B cell (primary cell): ENCODE measurements around the gene OBP2B. TPM values are rescaled to one million over a fixed set of nuclear protein-coding genes. Genes with fewer than 3 reads are reported as not detected.

ENCODE experiments used
- ATAC-seq: fragments of 200-7000 bp; cut with Tn5 transposase; one replicate; pipeline ENCODE4 v1.10.0; 2021; ENCODE audit warnings: low read depth, mild to moderate bottlenecking, moderate number of reproducible peaks, moderate library complexity
- CTCF ChIA-PET: fragments of 350-600 bp; sonication (Branson Sonifier 250); formaldehyde crosslinking; loops from one replicate; lab custom pipeline; 2021; ENCODE audit warnings: antibody characterized with exemption, inconsistent platforms; lab: Charles Lee
- POLR2A ChIA-PET: fragments of 350-600 bp; sonication (Branson Sonifier 250); formaldehyde crosslinking; loops from one replicate; lab custom pipeline; 2021; ENCODE audit warnings: antibody characterized with exemption; lab: Charles Lee
- DNase-seq: peaks from one replicate; pipeline ENCODE4 v3.0.0; 2013
- H2AFZ ChIP-seq: 2 replicates; pipeline ENCODE4 v1.6.1; 2012; ENCODE audit warnings: mild to moderate bottlenecking, low read depth, low read length; ENCODE audit not compliant: insufficient read depth, poor library complexity, severe bottlenecking
- H3K27ac ChIP-seq, 2 donors: 1 replicate in 1 of 2; 2 replicates in 1 of 2; pipeline ENCODE4 v1.5.1; 2012 to 2013; ENCODE audit warnings: low read length in 2 of 2, mild to moderate bottlenecking in 2 of 2, moderate library complexity in 1 of 2
- H3K27me3 ChIP-seq, 4 experiments: fragments of 200-600 bp in 1 of 4; sonication (generic) in 1 of 4; replicated peaks in 1 of 4; 1 replicate in 2 of 4; 2 replicates in 2 of 4; pipeline versions ENCODE4 v1.6.1 to v1.7.0; 2013 to 2016; ENCODE audit warnings: low read length in 3 of 4, mild to moderate bottlenecking in 2 of 4, mixed read lengths in 1 of 4, moderate library complexity in 1 of 4; ENCODE audit not compliant: insufficient read depth in 4 of 4, control insufficient read depth in 3 of 4; ENCODE audit errors: control extremely low read depth in 1 of 4
- H3K36me3 ChIP-seq, 2 experiments: replicated peaks in 1 of 2; 1 replicate in 1 of 2; 2 replicates in 1 of 2; pipeline versions ENCODE4 v1.6.1 to v1.7.1; 2013; ENCODE audit warnings: low read length in 1 of 2; ENCODE audit not compliant: insufficient read depth in 2 of 2, control insufficient read depth in 1 of 2; ENCODE audit errors: control extremely low read depth in 1 of 2, extremely low read depth in 1 of 2
- H3K4me1 ChIP-seq, 2 donors: fragments of 200-600 bp in 1 of 2; sonication (generic) in 1 of 2; 1 replicate in 1 of 2; 2 replicates in 1 of 2; pipeline versions ENCODE4 v1.5.1 to v1.6.1; 2013 to 2017; ENCODE audit warnings: low read length in 2 of 2; ENCODE audit not compliant: control insufficient read depth in 2 of 2, insufficient read depth in 2 of 2
- H3K4me2 ChIP-seq: replicated peaks from 2 replicates; pipeline ENCODE3; 2012; ENCODE audit warnings: mild to moderate bottlenecking, low read depth, low read length; ENCODE audit not compliant: poor library complexity, severe bottlenecking
- H3K4me3 ChIP-seq, 5 experiments: fragments of 200-600 bp in 1 of 5; sonication (generic) in 1 of 5; 1 replicate in 3 of 5; 2 replicates in 2 of 5; pipeline versions ENCODE4 v1.5.1 to v1.7.0; 2011 to 2016; ENCODE audit warnings: low read length in 4 of 5, mild to moderate bottlenecking in 4 of 5, low read depth in 2 of 5, control low read depth in 1 of 5, moderate library complexity in 1 of 5; ENCODE audit not compliant: insufficient read depth in 1 of 5; ENCODE audit errors: control extremely low read depth in 1 of 5, extremely low read depth in 1 of 5
- H3K79me2 ChIP-seq: fragments of 200-600 bp; sonication (generic); one replicate; pipeline ENCODE4 v1.6.0; 2016; ENCODE audit warnings: low read length; ENCODE audit not compliant: control insufficient read depth, insufficient read depth
- H3K9ac ChIP-seq: fragments of 200-600 bp; sonication (generic); 2 replicates; pipeline ENCODE4 v1.6.1; 2017; ENCODE audit warnings: mild to moderate bottlenecking, low read length, moderate library complexity
- H3K9me3 ChIP-seq, 3 donors: one replicate each; pipeline versions ENCODE4 v1.6.1 to v1.7.1; 2013; ENCODE audit warnings: low read length in 2 of 3; ENCODE audit not compliant: control insufficient read depth in 2 of 3, insufficient read depth in 1 of 3; ENCODE audit errors: control extremely low read depth in 1 of 3
- H4K20me1 ChIP-seq: 2 replicates; pipeline ENCODE4 v1.6.0; 2012; ENCODE audit warnings: mild to moderate bottlenecking, low read length; ENCODE audit not compliant: insufficient read depth, control insufficient read depth, poor library complexity, severe bottlenecking
- H3K27ac Mint-ChIP-seq: one replicate; pipeline ENCODE4 v1.8.0; 2021; ENCODE audit warnings: mixed read lengths
- H3K27me3 Mint-ChIP-seq: one replicate; pipeline ENCODE4 v1.8.0; 2021; ENCODE audit warnings: mixed read lengths
- H3K4me1 Mint-ChIP-seq: one replicate; pipeline ENCODE4 v1.8.0; 2021; ENCODE audit warnings: mixed read lengths
- H3K4me3 Mint-ChIP-seq: one replicate; pipeline ENCODE4 v1.8.0; 2021; ENCODE audit warnings: mixed read lengths
- H3K9me3 Mint-ChIP-seq: one replicate; pipeline ENCODE4 v1.8.0; 2022; ENCODE audit warnings: mixed read lengths; ENCODE audit not compliant: insufficient read depth
- CTCF ChIP-seq: fragments of 200-600 bp; IDR thresholded peaks from one replicate; pipeline ENCODE4 v1.8.0; 2022; ENCODE audit warnings: antibody characterized with exemption, mild to moderate bottlenecking
- EZH2 ChIP-seq: IDR thresholded peaks from 2 replicates; pipeline ENCODE4 v1.6.1; 2012; ENCODE audit warnings: borderline replicate concordance, low read depth, mild to moderate bottlenecking, moderate library complexity, low read length; ENCODE audit not compliant: insufficient read depth, poor library complexity, severe bottlenecking
- WGBS: methylation state at CpG from one replicate; pipeline ENCODE4 v1.1.5; 2013; ENCODE audit warnings: missing lambda C conversion rate; ENCODE audit not compliant: insufficient coverage; 5-methylcytosine and 5-hydroxymethylcytosine counted together
- intact Hi-C: fragments of 100-400 bp; cut with micrococcal nuclease; formaldehyde crosslinking; loops from one replicate; pipeline ENCODE4 v1.10.0; 2022
- polyA plus RNA-seq: library from polyadenylated mRNA; depleted of rRNA; stranded (reverse); fragments of >200 nt; gene quantifications from 2 replicates; pipeline ENCODE4 v1.2.3, GENCODE V29; 2012
- total RNA-seq, 2 donors: library from RNA; stranded (reverse); fragments of 120-200 nt in 1 of 2; gene quantifications; 1 replicate in 1 of 2; 2 replicates in 1 of 2; pipeline versions ENCODE4 v1.2.3 to v1.2.4, GENCODE V29; 2013 to 2022

OBP2B gene
- total and polyA plus RNA-seq, 2 donors (not counting 1 experiment from before 2014, with no cell fraction given) = not detected

- 88% methylated on average over 13 of the region's 14 CpGs for WGBS
- Histone ChIP-seq H3K36me3 (no peaks in the 10 kb centered on the region), H3K9ac (no peak overlapping the region), H4K20me1 (no peaks in the 10 kb centered on the region), H3K27ac (no peak overlapping the region), H2AFZ (no peak overlapping the region), H3K4me1 (no peaks in the 10 kb centered on the region), H3K4me3 (no peak overlapping the region), H3K4me2 (no peak overlapping the region), H3K79me2 (no peaks in the 10 kb centered on the region), H3K27me3 (peaks cover 0 to 3% (median 1%) of the 10 kb centered on the region in 4 experiments), H3K9me3 (peaks cover 0 to 8% (median 0%) of the 10 kb centered on the region in 3 donors)
- no peaks in the 10 kb centered on the region for H3K9me3 Mint-ChIP-seq
- no peak overlapping the region for H3K27ac Mint-ChIP-seq
- ATAC-seq (no peak), DNase-seq (no peak)
- intact Hi-C loops = no loop called here
- ChIA-PET POLR2A (no interaction called here), CTCF (no interaction called here)
- no peak for TF ChIP-seq EZH2
- no peak for TF ChIP-seq CTCF
- H3K27me3 Mint-ChIP-seq = peaks cover 13% of the 10 kb centered on the region
- H3K4me1 Mint-ChIP-seq = no peaks in the 10 kb centered on the region
- H3K4me3 Mint-ChIP-seq = no peak overlapping the region
Measured at GRCh38 chr9:133207021-133207531, 2.0 kb downstream of the OBP2B start.

- DNase-seq = no peak
- H3K27me3 Mint-ChIP-seq = peaks cover 10% of the 10 kb centered on the region
Measured at GRCh38 chr9:133205996-133206931, 2.8 kb downstream of the OBP2B start.

More at GRCh38 chr9:133205996-133206931, 2.8 kb downstream of the OBP2B start:
- CTCF ChIA-PET = no interaction called here
- POLR2A ChIA-PET = no interaction called here
- H3K36me3 ChIP-seq = no peaks in the 10 kb centered on the region
- H3K4me1 ChIP-seq = no peaks in the 10 kb centered on the region
- 82% methylated on average over 35 of the region's 35 CpGs for WGBS
- intact Hi-C loops = no loop called here
- no peak for ATAC-seq
- Mint-ChIP-seq H3K9me3 (no peaks in the 10 kb centered on the region), H3K27ac (no peak overlapping the region), H3K4me1 (no peaks in the 10 kb centered on the region), H3K4me3 (no peak overlapping the region)
- no peak overlapping the region for H3K9ac ChIP-seq
- H3K9me3 ChIP-seq = peaks cover 0 to 7% (median 0%) of the 10 kb centered on the region in 3 donors
- H3K4me2 ChIP-seq = no peak overlapping the region
- no peaks in the 10 kb centered on the region for H4K20me1 ChIP-seq
- H3K4me3 ChIP-seq = no peak overlapping the region
- no peak overlapping the region for H2AFZ ChIP-seq
- TF ChIP-seq CTCF = no peak
- no peak for TF ChIP-seq EZH2
- H3K27ac ChIP-seq = no peak overlapping the region
- no peaks in the 10 kb centered on the region for H3K79me2 ChIP-seq
- peaks cover 0 to 5% (median 0%) of the 10 kb centered on the region in 4 experiments for H3K27me3 ChIP-seq
